IMR-90 (cell line): ENCODE results near the gene FEV.

Experiments
- BHLHE40 ChIP-seq: fragments of 150-350 bp; IDR thresholded peaks from 2 replicates; pipeline ENCODE4 v1.6.1; 2016; ENCODE audit warnings: mild to moderate bottlenecking, low read depth, low read length
- CEBPB ChIP-seq: IDR thresholded peaks from 2 replicates; pipeline ENCODE4 v1.6.1; 2012; ENCODE audit warnings: low read depth, low read length, improper control_type of control experiment
- CTCF ChIP-seq: conservative IDR thresholded peaks from 2 replicates; pipeline ENCODE4 v1.5.1; 2012; ENCODE audit warnings: mild to moderate bottlenecking, low read depth, low read length, improper control_type of control experiment
- ELK1 ChIP-seq: fragments of 150-350 bp; IDR thresholded peaks from 2 replicates; pipeline ENCODE4 v1.6.1; 2016; ENCODE audit warnings: low read depth, mild to moderate bottlenecking, low read length, moderate library complexity, borderline replicate concordance
- FOS ChIP-seq: fragments of 150-350 bp; IDR thresholded peaks from 2 replicates; pipeline ENCODE4 v1.6.1; 2016; ENCODE audit warnings: low read depth, low read length
- MAFK ChIP-seq: IDR thresholded peaks from 2 replicates; pipeline ENCODE4 v1.6.1; 2012; ENCODE audit warnings: low read depth, low read length, improper control_type of control experiment
- MXI1 ChIP-seq: IDR thresholded peaks from 2 replicates; pipeline ENCODE4 v1.6.1; 2012; ENCODE audit warnings: low read depth, mild to moderate bottlenecking, low read length, moderate library complexity, borderline replicate concordance
- POLR2A ChIP-seq: IDR thresholded peaks from 2 replicates; pipeline ENCODE4 v1.6.1; 2012; ENCODE audit warnings: mild to moderate bottlenecking, low read depth, low read length
- RAD21 ChIP-seq: IDR thresholded peaks from 2 replicates; pipeline ENCODE4 v1.6.1; 2012; ENCODE audit warnings: low read length, improper control_type of control experiment
- RCOR1 ChIP-seq: IDR thresholded peaks from 2 replicates; pipeline ENCODE4 v1.6.1; 2012; ENCODE audit warnings: mild to moderate bottlenecking, low read length, improper control_type of control experiment; ENCODE audit not compliant: insufficient replicate concordance
- RFX5 ChIP-seq: IDR thresholded peaks from 2 replicates; pipeline ENCODE4 v1.8.0; 2012; ENCODE audit warnings: low read depth, mild to moderate bottlenecking, low read length, moderate library complexity
- SMC3 ChIP-seq: fragments of 150-350 bp; IDR thresholded peaks from 2 replicates; pipeline ENCODE4 v1.6.1; 2016; ENCODE audit warnings: low read depth, mild to moderate bottlenecking, antibody characterized with exemption, low read length, moderate library complexity
- USF2 ChIP-seq: fragments of 150-350 bp; IDR thresholded peaks from 2 replicates; pipeline ENCODE4 v1.6.1; 2017; ENCODE audit warnings: mild to moderate bottlenecking, antibody characterized with exemption, low read length, low read depth

GRCh38 chr2:218997731-218998130, 12.7 kb upstream of the FEV start:
- TF ChIP-seq CTCF: no peak
- no peak for TF ChIP-seq POLR2A
- TF ChIP-seq ELK1: no peak
- TF ChIP-seq CEBPB: no peak
- TF ChIP-seq MXI1: no peak
- TF ChIP-seq FOS: no peak
- TF ChIP-seq MAFK: no peak
- TF ChIP-seq SMC3: no peak
- TF ChIP-seq USF2: no peak
- TF ChIP-seq RCOR1: no peak
- no peak for TF ChIP-seq RAD21
- TF ChIP-seq RFX5: no peak
- TF ChIP-seq BHLHE40: no peak
